GM20000 (cell line): ENCODE measurements around the gene C9orf85.
"Not testable (repeated sequence)": the region's sequence is repeated elsewhere in the genome, so short reads cannot be mapped to it uniquely, and the experiment has no call there.

ENCODE experiments used
- DNase-seq: peaks from one replicate; pipeline ENCODE4 v3.0.0; 2012; ENCODE audit warnings: low spot score
- TF ChIP-seq, protein P1 (sequence below): IDR thresholded peaks from 2 replicates; pipeline ENCODE4 v1.5.1; 2012; ENCODE audit warnings: mild to moderate bottlenecking, control low read depth; ENCODE audit errors: extremely low read depth, missing control alignments

Gene C9orf85

DNA sequence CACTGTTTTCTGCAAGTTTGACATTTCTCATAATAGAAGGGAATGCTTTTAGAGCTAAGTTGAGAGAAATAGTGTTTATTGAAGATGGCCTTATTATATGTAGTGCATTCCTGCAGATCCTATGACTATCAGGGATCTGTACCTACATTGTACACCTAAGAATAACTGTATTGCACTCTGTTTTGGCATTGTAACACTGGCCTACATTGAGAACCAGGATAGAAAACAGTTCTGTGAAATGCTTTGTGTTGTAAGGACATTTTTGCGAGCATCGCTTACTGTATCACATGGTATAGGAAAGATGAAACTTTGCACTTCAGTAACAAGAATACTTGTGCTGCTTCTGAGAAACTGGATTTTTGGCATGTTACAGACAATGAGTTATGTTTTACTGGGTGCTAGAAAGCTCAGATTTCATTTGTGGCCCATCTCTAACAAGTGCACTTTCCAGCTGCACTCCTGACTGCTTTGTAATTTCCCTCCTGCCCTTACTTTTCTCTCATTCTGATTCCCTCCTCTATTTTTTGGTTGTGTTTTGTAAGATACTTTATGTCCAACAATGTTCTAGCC lies 30.6 kb downstream of the C9orf85 start:
- DNase-seq = no peak

DNA sequence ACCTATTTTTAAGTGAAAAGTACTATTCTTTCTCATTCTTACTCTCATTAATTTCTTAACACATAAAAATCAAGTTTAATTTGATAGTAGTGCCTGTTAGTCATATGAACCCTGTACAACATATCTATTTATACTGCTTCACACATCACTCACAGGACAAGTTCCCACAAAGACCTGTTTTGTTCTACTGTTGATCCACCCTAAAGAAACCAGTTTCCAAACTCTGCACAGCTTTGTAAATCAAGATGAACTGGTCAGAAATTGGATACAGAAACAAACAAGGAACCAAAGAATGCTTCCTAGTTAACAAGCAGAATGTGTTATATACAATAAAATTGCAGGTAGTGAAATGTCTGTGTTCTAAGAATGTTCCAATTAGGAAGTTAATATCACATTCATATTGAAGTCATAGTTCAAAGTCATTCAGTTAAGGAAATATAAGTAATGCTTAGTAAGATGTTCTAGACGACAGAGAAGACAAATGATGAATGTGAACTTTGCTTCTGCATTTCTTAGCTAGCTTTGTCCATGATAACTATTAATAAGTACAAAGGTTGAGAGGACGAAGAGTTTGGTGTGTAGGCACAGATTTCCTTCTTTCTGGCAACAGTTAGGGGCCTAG lies 33.4 kb downstream of the C9orf85 start:
- DNase-seq = no peak

More for the DNA sequence above, 30.6 kb downstream of the C9orf85 start:
- TF ChIP-seq, protein P1, sequence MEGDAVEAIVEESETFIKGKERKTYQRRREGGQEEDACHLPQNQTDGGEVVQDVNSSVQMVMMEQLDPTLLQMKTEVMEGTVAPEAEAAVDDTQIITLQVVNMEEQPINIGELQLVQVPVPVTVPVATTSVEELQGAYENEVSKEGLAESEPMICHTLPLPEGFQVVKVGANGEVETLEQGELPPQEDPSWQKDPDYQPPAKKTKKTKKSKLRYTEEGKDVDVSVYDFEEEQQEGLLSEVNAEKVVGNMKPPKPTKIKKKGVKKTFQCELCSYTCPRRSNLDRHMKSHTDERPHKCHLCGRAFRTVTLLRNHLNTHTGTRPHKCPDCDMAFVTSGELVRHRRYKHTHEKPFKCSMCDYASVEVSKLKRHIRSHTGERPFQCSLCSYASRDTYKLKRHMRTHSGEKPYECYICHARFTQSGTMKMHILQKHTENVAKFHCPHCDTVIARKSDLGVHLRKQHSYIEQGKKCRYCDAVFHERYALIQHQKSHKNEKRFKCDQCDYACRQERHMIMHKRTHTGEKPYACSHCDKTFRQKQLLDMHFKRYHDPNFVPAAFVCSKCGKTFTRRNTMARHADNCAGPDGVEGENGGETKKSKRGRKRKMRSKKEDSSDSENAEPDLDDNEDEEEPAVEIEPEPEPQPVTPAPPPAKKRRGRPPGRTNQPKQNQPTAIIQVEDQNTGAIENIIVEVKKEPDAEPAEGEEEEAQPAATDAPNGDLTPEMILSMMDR = no peak

DNA sequence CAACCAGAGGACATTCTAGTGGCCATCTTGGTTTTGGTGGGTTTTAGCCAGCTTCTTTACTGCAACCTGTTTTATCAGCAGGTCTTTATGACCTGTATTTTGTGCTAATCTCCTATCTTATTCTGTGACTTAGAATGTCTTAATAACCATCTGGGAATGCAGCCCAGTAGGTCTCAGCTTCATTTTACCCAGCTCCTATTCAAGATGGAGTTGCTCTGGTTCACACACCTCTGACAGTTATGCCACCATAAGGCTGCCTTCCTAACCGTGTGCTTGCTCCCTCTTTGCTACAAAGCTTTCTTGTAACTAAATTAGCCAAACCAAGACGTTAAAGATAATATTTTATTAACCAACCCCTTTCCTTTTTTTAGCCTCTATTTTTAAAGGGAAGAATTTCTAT lies 43.2 kb downstream of the C9orf85 start:
- not testable (repeated sequence) for DNase-seq

More for the DNA sequence above, 33.4 kb downstream of the C9orf85 start:
- TF ChIP-seq, protein P1 = no peak

DNA sequence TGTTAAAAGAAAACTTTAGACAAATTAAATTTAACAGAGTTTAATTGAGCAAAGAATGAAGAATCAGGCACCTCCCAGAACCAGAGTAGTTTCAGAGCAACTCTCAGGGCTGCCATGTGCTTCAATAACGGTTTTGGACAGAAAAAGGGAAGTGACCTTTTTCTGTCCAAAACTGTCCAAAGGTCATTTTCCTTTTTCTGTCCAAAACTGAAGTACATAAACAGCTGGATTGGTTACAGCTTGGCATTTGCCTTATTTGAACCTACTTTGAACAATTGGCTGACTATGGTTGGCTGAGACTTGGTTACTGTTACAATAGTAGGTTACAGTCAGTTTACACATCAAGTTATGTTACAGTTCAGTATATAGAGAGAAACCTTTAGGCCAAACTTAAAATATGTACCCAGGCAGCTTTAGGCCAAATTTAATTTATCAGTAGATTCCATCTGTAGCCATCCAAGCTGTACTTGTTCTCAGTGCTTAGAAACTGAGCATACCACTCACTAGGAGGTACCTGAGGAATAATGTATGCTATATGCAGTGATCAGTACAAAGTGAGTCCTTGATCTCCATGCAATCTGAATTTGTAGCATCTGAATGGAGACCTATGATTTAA lies 44.0 kb downstream of the C9orf85 start:
- TF ChIP-seq, protein P1 = no peak
- no peak for DNase-seq

DNA sequence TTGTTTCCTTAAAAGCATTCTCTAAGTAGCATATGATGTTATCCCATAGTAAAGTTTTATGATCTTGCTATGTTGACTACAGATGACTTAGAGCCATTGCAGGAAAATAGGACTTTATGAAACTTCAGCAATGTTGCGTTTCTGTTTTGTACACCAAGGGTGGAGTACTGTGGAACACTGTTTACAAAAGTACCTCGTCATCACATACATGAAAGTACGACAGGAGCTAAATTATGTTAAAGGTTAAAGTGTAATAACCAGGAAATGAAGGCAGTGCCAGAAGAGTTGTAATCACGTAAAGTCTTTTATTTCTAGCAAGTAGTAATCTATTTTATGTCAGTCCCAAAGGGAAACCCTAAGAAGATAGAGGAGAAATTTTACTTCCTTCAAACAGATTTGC lies 50.9 kb downstream of the C9orf85 start:
- no peak for DNase-seq
- TF ChIP-seq, protein P1 = no peak

DNA sequence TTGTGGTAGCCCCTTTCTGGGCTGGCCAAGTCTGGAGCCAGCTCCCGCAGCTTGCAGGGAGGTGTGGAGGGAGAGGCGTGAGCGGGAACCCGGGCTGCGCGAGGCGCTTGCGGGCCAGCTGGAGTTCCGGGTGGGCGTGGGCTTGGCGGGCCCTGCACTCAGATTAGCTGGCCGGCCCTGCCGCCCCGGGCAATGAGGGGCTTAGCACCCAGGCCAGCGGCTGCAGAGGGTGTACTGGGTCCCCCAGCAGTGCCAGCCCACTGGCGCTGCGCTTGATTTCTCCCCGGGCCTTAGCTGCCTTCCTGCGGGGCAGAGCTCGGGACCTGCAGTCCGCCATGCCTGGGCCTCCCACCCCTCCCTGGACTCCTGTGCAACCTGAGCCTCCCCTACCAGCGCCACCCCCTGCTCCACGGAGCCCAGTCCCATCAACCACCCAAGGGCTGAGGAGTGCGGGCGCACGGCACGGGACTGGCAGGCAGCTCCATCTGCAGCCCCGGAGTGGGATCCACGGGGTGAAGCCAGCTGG lies 52.1 kb downstream of the C9orf85 start:
- not testable (repeated sequence) for DNase-seq

DNA sequence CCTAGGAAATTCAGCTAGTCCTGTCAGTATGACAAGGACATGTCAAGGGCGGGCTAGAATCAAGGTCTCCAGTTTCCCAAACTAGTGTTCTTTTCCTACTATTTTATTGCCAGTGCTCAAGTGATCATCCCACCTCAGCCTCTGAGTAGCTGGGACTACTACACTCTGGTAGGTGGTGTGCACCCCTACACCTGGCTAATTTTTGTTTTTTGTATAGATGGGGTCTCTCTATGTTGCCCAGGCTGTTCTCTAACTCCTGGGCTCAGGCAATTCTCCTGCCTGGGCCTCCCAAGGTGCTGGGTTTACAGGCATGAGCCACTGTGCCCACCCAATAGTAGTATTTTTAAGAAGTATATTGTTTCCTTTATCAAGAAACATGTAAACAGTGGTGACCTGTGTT lies 54.0 kb downstream of the C9orf85 start:
- TF ChIP-seq, protein P1 = no peak
- DNase-seq = no peak

DNA sequence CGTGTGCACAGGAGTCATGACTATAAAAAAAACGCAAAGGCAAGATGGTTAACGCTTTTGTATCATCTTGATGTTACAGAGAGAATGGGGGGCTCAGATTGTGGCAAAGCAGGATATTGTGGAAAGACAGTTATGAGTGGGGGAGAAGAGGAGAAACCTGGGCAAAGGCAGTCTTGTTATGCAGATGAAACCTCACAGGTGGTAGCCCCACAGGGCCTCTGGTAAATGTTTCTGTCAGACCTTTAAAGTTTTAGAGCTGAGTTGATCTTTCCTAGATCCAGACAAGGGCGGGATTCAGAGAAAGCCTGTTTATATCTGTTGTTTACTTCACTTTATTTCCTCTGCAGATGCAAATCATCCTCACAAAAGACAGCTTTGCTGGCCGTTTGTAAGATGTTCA lies 55.2 kb downstream of the C9orf85 start:
- TF ChIP-seq, protein P1 = no peak
- no peak for DNase-seq
